ENCODE measurements around the gene DENND1A. TPM values are rescaled to one million over a fixed set of nuclear protein-coding genes. Genes with fewer than 3 reads are reported as not detected.

DENND1A gene
- total RNA-seq, 1 donor from 2014 or later: 13.9 TPM

DNA sequence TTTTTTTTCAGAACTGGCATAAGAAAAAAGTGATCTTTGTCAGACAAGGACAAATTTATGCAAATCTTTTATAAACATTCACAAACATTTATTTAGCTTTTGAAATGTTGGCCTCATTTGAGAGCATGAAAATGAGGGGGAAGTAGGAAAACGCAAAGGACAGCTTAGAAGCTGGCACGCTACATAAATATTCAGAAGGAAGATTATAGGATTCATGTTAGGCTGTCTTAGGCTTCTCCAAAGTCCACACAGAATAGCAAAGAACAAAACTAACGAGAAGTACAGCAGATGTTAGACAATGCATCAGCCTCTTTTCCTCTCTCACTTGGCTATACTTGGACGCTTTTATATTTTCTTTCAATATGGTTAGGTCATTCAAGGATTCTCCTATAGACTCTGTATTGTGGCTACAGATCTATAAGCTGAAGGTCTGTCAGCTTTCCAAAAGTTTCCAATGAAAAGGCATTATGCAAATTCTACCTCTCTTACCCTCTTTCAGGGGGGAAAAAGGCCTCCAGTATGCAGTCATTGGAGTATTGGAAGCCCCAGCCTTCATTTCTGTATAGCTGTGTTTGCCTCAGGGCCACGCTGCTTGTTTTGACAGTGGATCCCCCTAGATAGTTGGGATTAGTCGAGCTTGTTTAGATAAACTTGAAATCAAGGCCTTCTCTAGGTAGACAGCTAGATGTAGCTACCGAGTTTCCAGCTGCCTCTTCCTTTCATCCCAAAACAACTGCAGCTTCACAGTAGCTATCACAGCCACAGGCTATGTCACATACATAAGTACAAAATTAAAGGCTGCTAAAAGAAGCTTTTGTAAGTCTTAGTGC is 153.0 kb downstream of the DENND1A start:
- Mint-ChIP-seq H3K4me3 (ENCODE audit: unreplicated experiment) (peak overlapping the region; percentile 2), H3K4me1 (ENCODE audit: low read depth, unreplicated experiment) (peaks cover 55% of the 10 kb centered on the region), H3K27me3 (ENCODE audit: unreplicated experiment) (peaks cover 2% of the 10 kb centered on the region), H3K36me3 (ENCODE audit: unreplicated experiment) (no peaks in the 10 kb centered on the region), H3K9me3 (ENCODE audit: unreplicated experiment) (peaks cover 1% of the 10 kb centered on the region), H3K27ac (ENCODE audit: unreplicated experiment) (peak overlapping the region; percentile 88)
- TF ChIP-seq, protein P1, sequence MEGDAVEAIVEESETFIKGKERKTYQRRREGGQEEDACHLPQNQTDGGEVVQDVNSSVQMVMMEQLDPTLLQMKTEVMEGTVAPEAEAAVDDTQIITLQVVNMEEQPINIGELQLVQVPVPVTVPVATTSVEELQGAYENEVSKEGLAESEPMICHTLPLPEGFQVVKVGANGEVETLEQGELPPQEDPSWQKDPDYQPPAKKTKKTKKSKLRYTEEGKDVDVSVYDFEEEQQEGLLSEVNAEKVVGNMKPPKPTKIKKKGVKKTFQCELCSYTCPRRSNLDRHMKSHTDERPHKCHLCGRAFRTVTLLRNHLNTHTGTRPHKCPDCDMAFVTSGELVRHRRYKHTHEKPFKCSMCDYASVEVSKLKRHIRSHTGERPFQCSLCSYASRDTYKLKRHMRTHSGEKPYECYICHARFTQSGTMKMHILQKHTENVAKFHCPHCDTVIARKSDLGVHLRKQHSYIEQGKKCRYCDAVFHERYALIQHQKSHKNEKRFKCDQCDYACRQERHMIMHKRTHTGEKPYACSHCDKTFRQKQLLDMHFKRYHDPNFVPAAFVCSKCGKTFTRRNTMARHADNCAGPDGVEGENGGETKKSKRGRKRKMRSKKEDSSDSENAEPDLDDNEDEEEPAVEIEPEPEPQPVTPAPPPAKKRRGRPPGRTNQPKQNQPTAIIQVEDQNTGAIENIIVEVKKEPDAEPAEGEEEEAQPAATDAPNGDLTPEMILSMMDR (IDR thresholded peaks at IDR 0.05; ENCODE audit: partially characterized antibody, unreplicated experiment): no peak
- no peak for DNase-seq

DNA sequence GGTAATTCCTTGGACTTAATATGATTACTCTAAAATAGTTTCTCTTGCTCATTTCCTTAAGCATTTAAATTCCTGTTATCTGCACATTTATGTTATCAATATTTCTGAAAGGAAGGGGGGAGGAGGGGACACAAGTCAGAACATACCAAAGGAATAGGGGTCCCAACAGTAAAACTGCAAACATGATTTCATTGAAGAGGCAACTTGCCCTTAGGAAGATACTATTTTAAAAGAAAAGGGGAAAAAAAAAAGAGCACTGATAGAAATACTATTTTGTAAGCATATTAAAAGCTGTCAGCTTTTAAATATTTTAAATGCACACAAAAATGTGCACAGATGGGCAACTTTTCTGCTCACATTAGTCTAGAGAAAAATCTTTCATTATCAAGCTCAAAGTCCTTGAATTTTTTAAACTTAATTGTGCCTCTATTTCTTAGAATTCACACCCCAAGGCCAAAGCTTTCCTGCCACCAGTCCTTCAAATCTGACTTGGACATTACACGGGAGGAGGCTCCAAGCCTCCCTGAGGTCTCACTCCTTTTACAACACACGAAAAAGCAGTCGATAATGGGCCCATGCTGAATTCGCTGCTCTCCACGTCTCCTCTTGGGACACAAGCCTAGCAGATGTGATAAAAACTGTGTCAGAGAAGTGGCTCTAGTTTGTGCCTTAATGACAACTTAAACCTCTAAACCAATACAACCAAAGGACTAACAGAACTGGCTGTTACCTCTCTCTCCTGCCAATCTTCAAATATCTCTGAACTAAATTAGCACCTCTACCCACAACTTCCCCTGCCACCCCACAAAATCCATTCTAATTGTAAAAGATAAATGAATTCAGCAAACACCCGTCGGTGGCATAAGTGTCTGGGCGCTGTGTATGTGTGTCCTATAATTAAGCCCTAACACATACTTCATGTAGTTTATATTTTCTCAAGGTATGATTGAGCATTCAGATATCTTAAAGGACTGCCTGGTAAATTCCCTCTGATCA is 154.3 kb downstream of the DENND1A start:
- Mint-ChIP-seq H3K4me3 (ENCODE audit: unreplicated experiment) (peak overlapping the region; percentile 71), H3K36me3 (ENCODE audit: unreplicated experiment) (no peaks in the 10 kb centered on the region), H3K9me3 (ENCODE audit: unreplicated experiment) (peaks cover 5% of the 10 kb centered on the region), H3K27ac (ENCODE audit: unreplicated experiment) (peak overlapping the region; percentile 88), H3K27me3 (ENCODE audit: unreplicated experiment) (peaks cover 2% of the 10 kb centered on the region), H3K4me1 (ENCODE audit: low read depth, unreplicated experiment) (peaks cover 69% of the 10 kb centered on the region)
- TF ChIP-seq, protein P1 (IDR thresholded peaks at IDR 0.05; ENCODE audit: partially characterized antibody, unreplicated experiment): no peak
- peak; percentile 44 for DNase-seq

DNA sequence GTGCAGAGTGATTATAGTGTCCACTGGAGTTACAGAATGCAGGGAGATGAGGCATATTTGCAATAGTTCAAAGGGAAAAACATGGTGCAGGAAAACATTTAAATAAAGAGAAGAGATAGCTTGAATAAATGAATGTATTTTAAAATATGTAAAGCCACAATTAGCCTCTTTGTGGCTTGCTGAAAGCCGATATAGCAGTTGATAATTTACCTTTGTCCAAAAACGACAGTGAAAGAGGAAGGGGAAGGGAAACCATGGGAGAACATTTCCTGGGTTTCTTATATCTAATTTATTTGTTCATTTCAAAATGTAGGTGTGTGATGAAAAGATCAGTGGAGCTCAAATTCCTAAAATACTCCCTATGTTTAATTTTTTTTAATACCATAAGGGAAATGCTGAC is 156.1 kb downstream of the DENND1A start:
- TF ChIP-seq, protein P1 (IDR thresholded peaks at IDR 0.05; ENCODE audit: partially characterized antibody, unreplicated experiment): no peak
- Mint-ChIP-seq H3K9me3 (ENCODE audit: unreplicated experiment) (peaks cover 5% of the 10 kb centered on the region), H3K4me1 (ENCODE audit: low read depth, unreplicated experiment) (peaks cover 73% of the 10 kb centered on the region), H3K36me3 (ENCODE audit: unreplicated experiment) (no peaks in the 10 kb centered on the region), H3K27ac (ENCODE audit: unreplicated experiment) (peak overlapping the region; percentile 75), H3K27me3 (ENCODE audit: unreplicated experiment) (peaks cover 2% of the 10 kb centered on the region), H3K4me3 (ENCODE audit: unreplicated experiment) (no peak overlapping the region)
- no peak for DNase-seq

DNA sequence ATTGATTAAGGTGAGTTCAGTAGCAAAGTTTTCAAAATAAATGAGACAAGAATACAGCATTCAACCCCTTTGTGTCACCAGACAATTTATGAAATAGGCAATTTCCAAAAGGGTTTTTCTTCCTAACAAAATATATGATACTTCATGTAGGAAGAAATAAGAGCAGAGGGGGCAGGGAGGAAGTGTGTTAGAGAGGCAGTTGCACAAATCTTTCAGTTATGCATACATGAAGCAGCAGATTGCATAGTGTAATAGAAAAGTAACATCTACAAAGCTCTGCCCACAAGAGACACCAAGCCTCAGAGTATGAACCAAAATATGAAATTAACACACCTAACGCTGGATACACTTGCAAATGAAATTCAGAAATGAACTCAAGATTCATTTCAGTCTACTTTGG is 157.0 kb downstream of the DENND1A start:
- Mint-ChIP-seq H3K27me3 (ENCODE audit: unreplicated experiment) (peaks cover 2% of the 10 kb centered on the region), H3K9me3 (ENCODE audit: unreplicated experiment) (peaks cover 5% of the 10 kb centered on the region), H3K36me3 (ENCODE audit: unreplicated experiment) (no peaks in the 10 kb centered on the region), H3K4me1 (ENCODE audit: low read depth, unreplicated experiment) (peaks cover 72% of the 10 kb centered on the region), H3K27ac (ENCODE audit: unreplicated experiment) (peak overlapping the region; percentile 78), H3K4me3 (ENCODE audit: unreplicated experiment) (peak overlapping the region; percentile 66)
- no peak for DNase-seq
- TF ChIP-seq, protein P1 (IDR thresholded peaks at IDR 0.05; ENCODE audit: partially characterized antibody, unreplicated experiment): no peak

Data from glutamatergic neuron (in vitro differentiated cells).